K562 (cell line): ENCODE results near the gene SEMA3C. TPM values are rescaled to one million over a fixed set of nuclear protein-coding genes. Genes with fewer than 3 reads are reported as not detected.

Experiments used
- ATAC-seq: fragments of 200-7000 bp; cut with Tn5 transposase; 3 replicates; pipeline ENCODE4 v1.9.1; 2020; ENCODE audit warnings: moderate library complexity
- BruUV-seq: library from RNA; stranded (reverse); fragments of 400-500 nt; replicated peaks from 2 replicates; lab custom pipeline; 2021; lab: Mats Ljungman, UMichigan
- CTCF ChIA-PET: fragments of 300-600 bp; formaldehyde crosslinking; extraction: SDS; loops from one replicate; lab custom pipeline; 2021; ENCODE audit warnings: low intra/inter-chr PET ratio; lab: Yijun Ruan, JAX
- POLR2A ChIA-PET: fragments of 300-600, 350-650 bp; sonication (Branson Sonifier 250); formaldehyde crosslinking; extraction: SDS; loops from one replicate; lab custom pipeline; 2021; ENCODE audit warnings: antibody characterized with exemption, inconsistent platforms; lab: Yijun Ruan, JAX
- DNase-seq, 4 experiments: peaks; one replicate each; pipeline versions ENCODE4 v3.0.0 to v3.0.0-alpha.2; 2011 to 2018; ENCODE audit warnings: low spot score in 3 of 4, mixed read lengths in 3 of 4; ENCODE audit errors: extremely low read depth in 1 of 4
- FAIRE-seq: peaks from 2 replicates; lab custom pipeline; 2011; peaks lifted over from hg19 to GRCh38; lab: Jason Lieb, UNC
- H2AFZ ChIP-seq: 2 replicates; pipeline ENCODE4 v1.6.0; 2011; ENCODE audit warnings: low read depth, low read length, control low read depth, inconsistent platforms
- H3K27ac ChIP-seq: fragments of 200-600 bp; 3 replicates; pipeline ENCODE4 v1.8.0; 2011; ENCODE audit warnings: low read depth, mild to moderate bottlenecking, control low read depth, inconsistent platforms, low read length, moderate library complexity, mixed read lengths; ENCODE audit errors: extremely low read depth
- H3K27me3 ChIP-seq, 2 experiments: fragments of 300-600 bp in 1 of 2; 2 replicates in 1 of 2; 3 replicates in 1 of 2; pipeline versions ENCODE4 v1.6.0 to v1.8.0; 2011; ENCODE audit warnings: inconsistent platforms in 2 of 2, low read length in 2 of 2, mild to moderate bottlenecking in 1 of 2, mixed read lengths in 1 of 2, moderate library complexity in 1 of 2; ENCODE audit not compliant: control insufficient read depth in 2 of 2, insufficient read depth in 2 of 2
- H3K36me3 ChIP-seq: fragments of 300-600 bp; 3 replicates; pipeline ENCODE4 v1.8.0; 2011; ENCODE audit warnings: mild to moderate bottlenecking, low read length, inconsistent platforms; ENCODE audit not compliant: control insufficient read depth, insufficient read depth
- H3K4me1 ChIP-seq, 2 experiments: fragments of 200-600 bp in 1 of 2; replicated peaks in 1 of 2; 2 replicates in 1 of 2; 3 replicates in 1 of 2; pipeline versions ENCODE4 v1.5.1 to v1.8.0; 2011; ENCODE audit warnings: inconsistent platforms in 2 of 2, low read length in 2 of 2, mild to moderate bottlenecking in 1 of 2, mixed read lengths in 1 of 2, moderate library complexity in 1 of 2; ENCODE audit not compliant: control insufficient read depth in 2 of 2, insufficient read depth in 2 of 2
- H3K4me2 ChIP-seq: 2 replicates; pipeline ENCODE4 v1.6.1; 2011; ENCODE audit warnings: low read length, control low read depth, inconsistent platforms, mixed read lengths; ENCODE audit not compliant: insufficient read depth
- H3K4me3 ChIP-seq: fragments of 200-600 bp; sonication (generic), shearing (Covaris generic); 2 replicates; pipeline ENCODE4 v1.5.1; 2016; ENCODE audit warnings: control low read depth, inconsistent platforms
- H3K79me2 ChIP-seq: fragments of 200-600 bp; 3 replicates; pipeline ENCODE4 v1.8.0; 2011; ENCODE audit warnings: low read length, inconsistent platforms; ENCODE audit not compliant: control insufficient read depth, insufficient read depth
- H3K9ac ChIP-seq, 2 experiments: 2 replicates each; pipeline versions ENCODE4 v1.6.0 to v1.6.1; 2011; ENCODE audit warnings: low read depth in 2 of 2, low read length in 2 of 2, control low read depth in 1 of 2, inconsistent platforms in 1 of 2, mild to moderate bottlenecking in 1 of 2, mixed read lengths in 1 of 2; ENCODE audit not compliant: insufficient read depth in 1 of 2
- H3K9me1 ChIP-seq: one replicate; pipeline ENCODE4 v1.6.0; 2011; ENCODE audit warnings: inconsistent platforms, mild to moderate bottlenecking, low read length, moderate library complexity; ENCODE audit not compliant: control insufficient read depth, insufficient read depth
- H3K9me3 ChIP-seq: replicated peaks from 2 replicates; pipeline ENCODE4 v1.5.1; 2011; ENCODE audit warnings: low read depth, low read length, inconsistent platforms; ENCODE audit not compliant: control insufficient read depth, insufficient read depth
- H4K20me1 ChIP-seq: replicated peaks from 2 replicates; pipeline ENCODE4 v1.6.1; 2011; ENCODE audit warnings: low read length, inconsistent platforms, mixed read lengths; ENCODE audit not compliant: control insufficient read depth, insufficient read depth
- CEBPZ ChIP-seq: fragments of 150-350 bp; IDR thresholded peaks from 2 replicates; pipeline ENCODE4 v1.6.1; 2014; ENCODE audit warnings: low read depth, mild to moderate bottlenecking, low read length, borderline replicate concordance
- CHCHD3 ChIP-seq: fragments of 250-450 bp; sonication (Bioruptor Pico); IDR thresholded peaks from 2 replicates; pipeline ENCODE4 v2.1.2; 2022; ENCODE audit warnings: mild to moderate bottlenecking
- FIP1L1 ChIP-seq: fragments of 200-400 bp; formaldehyde crosslinking; IDR thresholded peaks from 2 replicates; pipeline ENCODE4 v1.6.1; 2018; ENCODE audit warnings: mild to moderate bottlenecking, low read depth, low read length; ENCODE audit not compliant: poor library complexity, severe bottlenecking
- FOSL1 ChIP-seq: fragments of 200-800 bp; sonication (Bioruptor generic); conservative IDR thresholded peaks from 2 replicates; pipeline ENCODE4 v1.6.1; 2016; ENCODE audit warnings: missing genetic modification characterization, missing compliant biosample characterization
- NR3C1 ChIP-seq: sonication (generic); formaldehyde crosslinking; IDR thresholded peaks from 2 replicates; pipeline ENCODE4 v1.8.1; 2022; ENCODE audit warnings: missing genetic modification reagents
- PHB ChIP-seq: fragments of 250-450 bp; sonication (Bioruptor Pico); IDR thresholded peaks from 2 replicates; pipeline ENCODE4 v1.5.0; 2021
- RB1 ChIP-seq: fragments of 450-650 bp; IDR thresholded peaks from 2 replicates; pipeline ENCODE4 v1.6.1; 2017; ENCODE audit warnings: low read depth, mild to moderate bottlenecking
- RFX7 ChIP-seq: fragments of 250-450 bp; sonication (Bioruptor Pico); IDR thresholded peaks from 2 replicates; pipeline ENCODE4 v1.5.1; 2021; ENCODE audit warnings: mild to moderate bottlenecking
- ZBTB7A ChIP-seq: IDR thresholded peaks from 2 replicates; pipeline ENCODE4 v1.6.1; 2011; ENCODE audit warnings: low read depth, mild to moderate bottlenecking, low read length, moderate library complexity, borderline replicate concordance; ENCODE audit not compliant: control insufficient read depth
- ZNF785 ChIP-seq: fragments of 250-450 bp; sonication (Bioruptor Pico); IDR thresholded peaks from 2 replicates; pipeline ENCODE4 v1.4.0; 2020; ENCODE audit warnings: mild to moderate bottlenecking
- WGBS: fragments of 100-300 bp; shearing (Covaris generic); methylation state at CpG from one replicate; pipeline ENCODE4 v1.1.6; 2016; ENCODE audit warnings: low coverage, mixed read lengths; ENCODE audit not compliant: insufficient coverage; ENCODE audit errors: missing lambda C conversion rate; 5-methylcytosine and 5-hydroxymethylcytosine counted together
- in situ Hi-C: fragments of 300-500 bp; cut with MboI; formaldehyde crosslinking; loops from 4 replicates; pipeline ENCODE4 v1.15.0; 2018; ENCODE audit warnings: inconsistent platforms, mixed read lengths
- intact Hi-C: fragments of 100-400 bp; cut with micrococcal nuclease; formaldehyde crosslinking; loops from 2 replicates; pipeline ENCODE4 v1.14.2; 2022
- polyA plus RNA-seq, 8 experiments: library from polyadenylated mRNA; depleted of rRNA in 4 of 8; stranded (reverse) in 5 of 8; unstranded in 3 of 8; fragments of >200 nt; fragmentation: Nextera tagmentation in 2 of 8; fragmentation: Illumina TruSeq in 1 of 8; extraction: Ambion mirVana in 2 of 8; extraction: Trizol in 1 of 8; gene quantifications; 2 replicates each; pipeline versions ENCODE4 v1.2.1 to v1.2.3, GENCODE V29; 2011 to 2014; ENCODE audit warnings: inconsistent platforms in 1 of 8, missing spikeins in 1 of 8
- total RNA-seq, 7 experiments: library from RNA; depleted of rRNA in 6 of 7; stranded (reverse); fragments of >200 nt in 6 of 7; fragmentation: Illumina TruSeq in 2 of 7; extraction: Trizol in 2 of 7; gene quantifications; 2 replicates each; pipeline versions ENCODE4 v1.2.1 to v1.2.3, GENCODE V29; 2011 to 2021; ENCODE audit warnings: low replicate concordance in 1 of 7

SEMA3C gene
- total and polyA plus RNA-seq, 9 of the 15 experiments (the other 6 are each of a cell fraction or from before 2014, with no cell fraction given): 0.04 to 0.36 (median 0.12) TPM; not detected in 3

DNA sequence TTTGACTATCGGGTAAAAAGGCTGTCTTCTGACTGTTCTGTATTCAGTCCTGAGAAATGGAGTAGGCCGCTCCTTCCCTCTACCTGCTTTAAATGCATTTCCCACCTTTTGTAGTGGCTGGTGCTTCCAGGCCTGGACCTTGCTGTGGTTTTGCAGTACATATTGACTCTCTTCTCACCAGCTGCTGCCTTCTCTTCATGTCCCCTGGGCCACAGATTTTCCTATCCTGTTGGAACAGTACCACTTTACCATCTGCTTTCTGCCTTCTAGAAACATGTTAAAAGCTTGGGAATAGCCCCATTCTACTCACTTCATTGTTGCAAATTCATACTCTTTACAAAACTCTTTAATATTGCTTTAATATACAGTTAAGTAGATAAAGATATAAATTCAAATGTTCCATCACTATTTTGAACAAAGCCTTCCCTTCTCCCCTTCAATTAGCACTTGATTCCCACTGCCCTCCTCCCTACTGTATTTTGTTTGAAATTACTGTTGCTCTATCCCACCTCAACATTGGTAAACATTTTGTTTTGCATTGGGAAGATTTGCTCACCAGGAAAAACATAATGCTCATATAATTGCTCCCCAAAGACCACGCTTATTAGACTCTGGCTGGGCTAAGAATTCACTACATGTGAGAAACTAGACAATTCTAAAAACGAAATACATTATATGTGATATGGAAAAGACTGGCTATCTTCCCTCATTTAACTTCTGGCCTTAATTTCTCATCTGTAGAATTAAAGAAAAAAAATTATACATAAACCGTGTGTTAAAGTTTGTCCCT is 17.3 kb upstream of the SEMA3C start:
- no peak overlapping the region for H3K9ac ChIP-seq
- in situ Hi-C loops (no loop called here), intact Hi-C loops (no loop called here)
- no peaks in the 10 kb centered on the region for H3K9me3 ChIP-seq
- FAIRE-seq: no peak
- no peak overlapping the region for H3K27ac ChIP-seq
- H3K36me3 ChIP-seq: no peaks in the 10 kb centered on the region
- no TSS peak for BruUV-seq
- H3K27me3 ChIP-seq: no peaks in the 10 kb centered on the region
- POLR2A ChIA-PET: no interaction called here
- H3K4me1 ChIP-seq: no peaks in the 10 kb centered on the region
- H2AFZ ChIP-seq: no peak overlapping the region
- no peak overlapping the region for H3K4me3 ChIP-seq
- no peak for TF ChIP-seq RFX7 (CRISPR knock-in tag)
- TF ChIP-seq, all 486 proteins: peak for 0
- WGBS: 12% methylated on average over 5 of the region's 5 CpGs
- Histone ChIP-seq H3K9me1 (no peaks in the 10 kb centered on the region), H4K20me1 (no peaks in the 10 kb centered on the region), H3K4me2 (no peak overlapping the region), H3K79me2 (no peaks in the 10 kb centered on the region)
- no peak for ATAC-seq
- DNase-seq: no peak
- CTCF ChIA-PET: no interaction called here

- no peak for ATAC-seq
- in situ Hi-C loops: no loop called here
- TF ChIP-seq FOSL1 (tag) (no peak), ZNF785 (no peak), CEBPZ (no peak), FIP1L1 (no peak), ZBTB7A (no peak), NR3C1 (CRISPR knock-in tag) (no peak), PHB (CRISPR knock-in tag) (no peak), CHCHD3 (CRISPR knock-in tag) (no peak), RB1 (no peak)
Measured at GRCh38 chr7:80934321-80934720, 15.5 kb upstream of the SEMA3C start.

More at GRCh38 chr7:80934321-80934720, 15.5 kb upstream of the SEMA3C start:
- CTCF ChIA-PET: no interaction called here
- Histone ChIP-seq H3K36me3 (no peaks in the 10 kb centered on the region), H3K4me2 (no peak overlapping the region), H2AFZ (no peak overlapping the region), H3K27ac (no peak overlapping the region), H3K9ac (no peak overlapping the region), H3K79me2 (no peaks in the 10 kb centered on the region), H3K4me1 (no peaks in the 10 kb centered on the region), H3K9me3 (no peaks in the 10 kb centered on the region), H4K20me1 (no peaks in the 10 kb centered on the region), H3K27me3 (no peaks in the 10 kb centered on the region), H3K9me1 (no peaks in the 10 kb centered on the region), H3K4me3 (no peak overlapping the region)
- 0% methylated on average over 1 of the region's 1 CpG for WGBS
- POLR2A ChIA-PET: no interaction called here
- BruUV-seq: no TSS peak
- DNase-seq: no peak
- intact Hi-C loops: no loop called here
- no peak for FAIRE-seq
